Uterus (tissue), 2 donors: ENCODE results near the gene PCDH8.

Experiments used
- CTCF ChIP-seq, 4 experiments: fragments of 200-600 bp in 2 of 4; fragments of 450-650 bp in 2 of 4; sonication (generic) in 2 of 4; IDR thresholded peaks; one replicate each; pipeline ENCODE4 v1.5.1; 2016 to 2019; ENCODE audit warnings: antibody characterized with exemption in 4 of 4, mild to moderate bottlenecking in 2 of 4, moderate library complexity in 1 of 4
- POLR2A ChIP-seq, 2 donors: fragments of 450-650 bp; IDR thresholded peaks; one replicate each; pipeline ENCODE4 v1.6.1; 2016; ENCODE audit warnings: antibody characterized with exemption in 2 of 2, mild to moderate bottlenecking in 1 of 2, moderate library complexity in 1 of 2

- TF ChIP-seq CTCF (IDR thresholded peaks at IDR 0.05): no peak
- TF ChIP-seq POLR2A (IDR thresholded peaks at IDR 0.05): no peak
Measured at GRCh38 chr13:52848455-52849195, at the start of gene PCDH8.
